NCI-H1417 (cell line): ENCODE results near the gene CRTAC1.

Source experiments
- DNase-seq, 3 experiments: peaks; one replicate each; lab custom pipeline; 2025; lab: John Stamatoyannopoulos, UW

The CRTAC1 gene

GRCh38 chr10:97923476-97923875, 106.9 kb downstream of the CRTAC1 start:
- DNase-seq: no peak

- no peak for DNase-seq
Observed at GRCh38 chr10:97923057-97923456, 107.4 kb downstream of the CRTAC1 start.

GRCh38 chr10:97922022-97922758, 108.2 kb downstream of the CRTAC1 start:
- DNase-seq: peak in 2 of 3 experiments; percentile 29 to 69

- DNase-seq: no peak
Observed at GRCh38 chr10:97921581-97922021, 108.8 kb downstream of the CRTAC1 start.

- DNase-seq: no peak
Observed at GRCh38 chr10:97920865-97921264, 109.6 kb downstream of the CRTAC1 start.

GRCh38 chr10:97919012-97919411, 111.4 kb downstream of the CRTAC1 start:
- DNase-seq: no peak

GRCh38 chr10:97916586-97916985, 113.8 kb downstream of the CRTAC1 start:
- DNase-seq: peak in 1 of 3 experiments; percentile 1

- DNase-seq: no peak
Observed at GRCh38 chr10:97915346-97916131, 114.9 kb downstream of the CRTAC1 start.

GRCh38 chr10:97914837-97915211, 115.6 kb downstream of the CRTAC1 start:
- DNase-seq: peak; percentile 62 to 77 (median 62)

GRCh38 chr10:97914171-97914836, 116.1 kb downstream of the CRTAC1 start:
- no peak for DNase-seq

GRCh38 chr10:97913614-97914013, 116.8 kb downstream of the CRTAC1 start:
- no peak for DNase-seq

- DNase-seq: no peak
Observed at GRCh38 chr10:97913193-97913592, 117.2 kb downstream of the CRTAC1 start.

GRCh38 chr10:97911217-97911616, 119.2 kb downstream of the CRTAC1 start:
- peak in 2 of 3 experiments; percentile 70 to 88 for DNase-seq

GRCh38 chr10:97910661-97911060, 119.8 kb downstream of the CRTAC1 start:
- no peak for DNase-seq

GRCh38 chr10:97907830-97908229, 122.6 kb downstream of the CRTAC1 start:
- DNase-seq: no peak

GRCh38 chr10:97907211-97907610, 123.2 kb downstream of the CRTAC1 start:
- no peak for DNase-seq

GRCh38 chr10:97905276-97905675, 125.1 kb downstream of the CRTAC1 start:
- no peak for DNase-seq

GRCh38 chr10:97904576-97904975, 125.8 kb downstream of the CRTAC1 start:
- DNase-seq: no peak

- peak in 1 of 3 experiments; percentile 44 for DNase-seq
Observed at GRCh38 chr10:97904018-97904381, 126.4 kb downstream of the CRTAC1 start.

- DNase-seq: peak in 2 of 3 experiments; percentile 45 to 51
Observed at GRCh38 chr10:97903128-97904017, 127.0 kb downstream of the CRTAC1 start.

GRCh38 chr10:97901381-97901780, 129.0 kb downstream of the CRTAC1 start:
- no peak for DNase-seq

GRCh38 chr10:97898429-97898828, 132.0 kb downstream of the CRTAC1 start:
- DNase-seq: peak in 2 of 3 experiments; percentile 3 to 5
